ENCODE data around the gene FYN. TPM values are rescaled to one million over a fixed set of nuclear protein-coding genes. Genes with fewer than 3 reads are reported as not detected.

The FYN gene
- total and polyA plus RNA-seq, 2 of the 8 experiments (the other 6 are each of a cell fraction or from before 2014, with no cell fraction given), result 46.8 to 97.2 TPM

GRCh38 chr6:111745186-111745585, 128.1 kb downstream of the FYN start (continued):
- TF ChIP-seq, protein P1, sequence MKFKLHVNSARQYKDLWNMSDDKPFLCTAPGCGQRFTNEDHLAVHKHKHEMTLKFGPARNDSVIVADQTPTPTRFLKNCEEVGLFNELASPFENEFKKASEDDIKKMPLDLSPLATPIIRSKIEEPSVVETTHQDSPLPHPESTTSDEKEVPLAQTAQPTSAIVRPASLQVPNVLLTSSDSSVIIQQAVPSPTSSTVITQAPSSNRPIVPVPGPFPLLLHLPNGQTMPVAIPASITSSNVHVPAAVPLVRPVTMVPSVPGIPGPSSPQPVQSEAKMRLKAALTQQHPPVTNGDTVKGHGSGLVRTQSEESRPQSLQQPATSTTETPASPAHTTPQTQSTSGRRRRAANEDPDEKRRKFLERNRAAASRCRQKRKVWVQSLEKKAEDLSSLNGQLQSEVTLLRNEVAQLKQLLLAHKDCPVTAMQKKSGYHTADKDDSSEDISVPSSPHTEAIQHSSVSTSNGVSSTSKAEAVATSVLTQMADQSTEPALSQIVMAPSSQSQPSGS (IDR thresholded peaks at IDR 0.05; ENCODE audit: low read length), result no peak
- TF ChIP-seq KDM5A (IDR thresholded peaks at IDR 0.05; ENCODE audit: low read length), result no peak
- TF ChIP-seq SP4 (IDR thresholded peaks at IDR 0.05; ENCODE audit: low read length), result no peak
- no peak for TF ChIP-seq POU5F1 (IDR thresholded peaks at IDR 0.05; ENCODE audit: low read depth, low read length)
- TF ChIP-seq TBP (IDR thresholded peaks at IDR 0.05; ENCODE audit: low read depth, low read length), result no peak
- no peak for TF ChIP-seq SIRT6 (IDR thresholded peaks at IDR 0.05; ENCODE audit: low read length)
- no peak for TF ChIP-seq USF2 (IDR thresholded peaks at IDR 0.05; ENCODE audit: low read length)
- TF ChIP-seq, protein P2, sequence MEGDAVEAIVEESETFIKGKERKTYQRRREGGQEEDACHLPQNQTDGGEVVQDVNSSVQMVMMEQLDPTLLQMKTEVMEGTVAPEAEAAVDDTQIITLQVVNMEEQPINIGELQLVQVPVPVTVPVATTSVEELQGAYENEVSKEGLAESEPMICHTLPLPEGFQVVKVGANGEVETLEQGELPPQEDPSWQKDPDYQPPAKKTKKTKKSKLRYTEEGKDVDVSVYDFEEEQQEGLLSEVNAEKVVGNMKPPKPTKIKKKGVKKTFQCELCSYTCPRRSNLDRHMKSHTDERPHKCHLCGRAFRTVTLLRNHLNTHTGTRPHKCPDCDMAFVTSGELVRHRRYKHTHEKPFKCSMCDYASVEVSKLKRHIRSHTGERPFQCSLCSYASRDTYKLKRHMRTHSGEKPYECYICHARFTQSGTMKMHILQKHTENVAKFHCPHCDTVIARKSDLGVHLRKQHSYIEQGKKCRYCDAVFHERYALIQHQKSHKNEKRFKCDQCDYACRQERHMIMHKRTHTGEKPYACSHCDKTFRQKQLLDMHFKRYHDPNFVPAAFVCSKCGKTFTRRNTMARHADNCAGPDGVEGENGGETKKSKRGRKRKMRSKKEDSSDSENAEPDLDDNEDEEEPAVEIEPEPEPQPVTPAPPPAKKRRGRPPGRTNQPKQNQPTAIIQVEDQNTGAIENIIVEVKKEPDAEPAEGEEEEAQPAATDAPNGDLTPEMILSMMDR (IDR thresholded peaks at IDR 0.05; ENCODE audit: control extremely low read depth in 1 of 3, insufficient read depth in 1 of 3, low read depth in 1 of 3, low read length in 3 of 3), result no peak
